ENCODE measurements around the gene EIF5A2.

DNA sequence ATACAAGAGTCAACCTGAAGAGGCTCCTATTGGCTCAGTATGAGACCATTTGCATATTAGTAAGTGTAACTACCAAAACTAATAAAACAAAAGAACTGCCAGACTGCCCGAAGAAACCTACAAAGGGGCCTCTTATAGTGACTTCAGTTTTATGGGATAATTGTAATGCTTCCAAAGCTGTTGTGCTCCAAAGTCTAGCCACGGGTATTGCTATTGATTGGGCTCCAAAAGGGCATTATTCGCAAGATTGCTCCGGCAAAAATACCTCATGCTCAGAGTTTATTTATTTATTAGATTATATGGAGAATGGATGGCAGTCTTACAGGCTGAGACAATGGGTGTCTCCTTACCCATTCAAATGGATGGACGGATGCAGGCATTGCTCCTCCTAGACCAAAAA is 49.8 kb downstream of the EIF5A2 start:
- TF ChIP-seq, protein P1, sequence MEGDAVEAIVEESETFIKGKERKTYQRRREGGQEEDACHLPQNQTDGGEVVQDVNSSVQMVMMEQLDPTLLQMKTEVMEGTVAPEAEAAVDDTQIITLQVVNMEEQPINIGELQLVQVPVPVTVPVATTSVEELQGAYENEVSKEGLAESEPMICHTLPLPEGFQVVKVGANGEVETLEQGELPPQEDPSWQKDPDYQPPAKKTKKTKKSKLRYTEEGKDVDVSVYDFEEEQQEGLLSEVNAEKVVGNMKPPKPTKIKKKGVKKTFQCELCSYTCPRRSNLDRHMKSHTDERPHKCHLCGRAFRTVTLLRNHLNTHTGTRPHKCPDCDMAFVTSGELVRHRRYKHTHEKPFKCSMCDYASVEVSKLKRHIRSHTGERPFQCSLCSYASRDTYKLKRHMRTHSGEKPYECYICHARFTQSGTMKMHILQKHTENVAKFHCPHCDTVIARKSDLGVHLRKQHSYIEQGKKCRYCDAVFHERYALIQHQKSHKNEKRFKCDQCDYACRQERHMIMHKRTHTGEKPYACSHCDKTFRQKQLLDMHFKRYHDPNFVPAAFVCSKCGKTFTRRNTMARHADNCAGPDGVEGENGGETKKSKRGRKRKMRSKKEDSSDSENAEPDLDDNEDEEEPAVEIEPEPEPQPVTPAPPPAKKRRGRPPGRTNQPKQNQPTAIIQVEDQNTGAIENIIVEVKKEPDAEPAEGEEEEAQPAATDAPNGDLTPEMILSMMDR (IDR thresholded peaks at IDR 0.05; ENCODE audit: low read depth, low read length), result no peak
- no peak for TF ChIP-seq EZH2phosphoT487 (IDR thresholded peaks at IDR 0.05; ENCODE audit: low read depth)

Data from OCI-LY3 (cell line).